GM19455 (cell line): ENCODE measurements around the gene SFXN3.

Experiments
- ATAC-seq: cut with Tn5 transposase; IDR thresholded peaks from one replicate; pipeline ENCODE4 v1.9.1; 2021; ENCODE audit not compliant: unreplicated experiment

SFXN3 gene

DNA sequence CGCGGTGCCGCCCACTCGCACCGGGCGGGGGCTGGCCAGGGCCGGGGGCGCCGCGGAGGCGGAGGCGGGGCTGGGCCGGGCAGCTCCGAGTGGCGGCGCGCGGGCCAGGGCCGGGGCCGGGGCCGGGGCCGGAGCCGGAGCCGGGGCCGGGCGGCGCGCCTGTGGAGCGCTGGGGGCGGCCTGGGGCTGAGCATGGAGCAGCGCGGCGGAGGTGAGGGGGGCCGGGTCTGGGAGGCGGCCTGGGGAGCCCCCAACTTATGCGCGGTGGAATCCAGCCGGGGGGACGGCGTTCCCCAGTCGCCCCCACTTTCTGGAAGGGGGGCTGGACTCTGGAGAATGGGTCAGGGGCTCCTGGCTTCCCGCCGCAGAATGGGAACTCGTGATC, 31.3 kb upstream of the SFXN3 start, which contains the start of gene LZTS2:
LZTS2 (plus strand) TSS at position 67 of the 385 bp plus-strand sequence. CDS start 2,731 bp downstream, outside the sequence.
- ATAC-seq = no peak

DNA sequence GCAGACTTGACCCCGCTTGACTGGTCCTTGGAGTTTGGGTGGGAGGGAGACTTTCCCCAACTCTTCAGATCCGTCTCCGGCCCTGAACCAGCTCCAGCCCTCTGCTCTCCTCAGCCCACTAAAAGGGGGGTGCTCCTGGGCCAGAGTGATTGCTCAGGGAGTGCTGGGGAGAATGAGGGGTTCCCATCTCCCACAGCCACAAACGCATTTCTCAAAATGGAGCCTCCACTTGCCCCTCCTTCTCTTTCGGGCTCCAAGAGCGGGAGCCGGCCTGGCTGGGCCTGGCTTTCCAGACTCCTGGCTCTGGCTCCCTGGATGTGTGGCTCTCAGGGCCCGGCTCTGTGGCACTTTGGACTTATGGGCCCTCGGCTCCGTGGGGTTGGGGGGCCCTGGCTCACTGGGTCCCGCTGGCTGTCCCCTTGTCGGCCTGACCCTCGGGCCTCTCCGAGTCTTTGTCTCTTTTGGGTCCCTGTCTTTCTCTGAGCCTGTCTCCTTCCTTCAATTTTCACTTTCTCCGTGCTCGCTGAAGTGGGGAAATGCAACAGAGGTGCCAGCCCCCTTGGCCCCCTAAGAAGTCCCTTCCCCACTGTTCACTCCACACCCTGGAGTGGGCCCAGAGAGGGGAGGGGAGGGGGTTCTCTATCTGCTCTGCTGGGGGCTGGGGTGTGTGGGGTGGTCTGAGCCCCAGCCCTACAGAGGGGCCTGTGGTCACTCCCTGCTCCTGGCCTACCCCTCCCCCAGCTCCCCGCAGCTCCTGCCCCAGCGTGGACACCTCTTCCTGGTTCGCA, 30.7 kb upstream of the SFXN3 start:
- ATAC-seq = no peak

DNA sequence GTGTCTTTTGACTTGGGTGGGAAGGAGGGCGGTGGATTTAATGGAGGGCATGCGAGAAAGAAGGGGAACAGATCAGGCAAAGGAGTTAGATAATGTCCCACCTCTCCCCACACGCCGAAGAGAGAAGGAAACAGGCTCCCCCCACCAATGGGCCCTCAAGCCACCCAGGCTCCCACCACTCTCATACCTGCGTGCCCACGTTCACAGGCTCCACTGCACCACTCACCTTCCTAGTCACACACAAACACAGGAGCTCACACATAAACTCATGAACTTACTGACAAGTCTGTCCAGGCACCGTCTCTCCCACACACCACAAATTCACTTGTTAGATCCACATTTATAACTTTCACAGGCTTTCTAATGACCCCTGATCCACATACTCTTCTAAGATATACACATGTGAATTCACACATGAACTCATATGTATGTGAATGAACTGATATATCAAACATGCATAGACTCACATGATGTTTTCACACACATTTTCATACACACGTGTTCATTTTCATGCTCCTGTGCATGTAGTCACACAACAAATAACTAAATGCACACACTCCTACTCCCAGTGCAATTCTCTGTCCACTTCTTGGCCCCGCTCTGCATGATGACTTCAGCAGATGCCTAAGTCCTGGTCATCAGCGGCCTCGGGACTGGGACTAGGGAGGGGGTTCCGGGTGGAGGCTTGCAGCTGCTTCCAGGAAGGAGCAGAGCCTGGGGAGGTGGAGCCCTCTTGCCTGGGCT, 29.9 kb upstream of the SFXN3 start:
- ATAC-seq = no peak

DNA sequence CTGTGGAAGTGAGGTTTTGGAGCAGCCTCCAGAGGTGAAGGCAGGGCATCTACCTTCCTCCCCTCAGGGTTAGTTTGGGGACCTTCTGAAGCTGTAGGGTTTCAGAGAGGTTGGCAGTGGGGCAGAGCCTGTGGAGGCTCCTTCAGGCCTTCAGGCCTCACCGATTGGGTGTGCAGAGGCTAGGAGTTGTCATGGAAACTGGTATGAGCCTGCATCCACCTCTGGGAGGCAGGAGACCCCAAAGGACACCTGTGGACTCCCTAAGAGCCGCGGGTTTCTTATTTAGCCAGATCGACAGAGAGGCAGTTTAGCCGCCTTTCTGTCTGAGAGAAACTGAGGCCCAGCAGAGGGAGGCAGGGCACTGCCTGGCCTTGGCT, 29.4 kb upstream of the SFXN3 start:
- ATAC-seq = no peak

DNA sequence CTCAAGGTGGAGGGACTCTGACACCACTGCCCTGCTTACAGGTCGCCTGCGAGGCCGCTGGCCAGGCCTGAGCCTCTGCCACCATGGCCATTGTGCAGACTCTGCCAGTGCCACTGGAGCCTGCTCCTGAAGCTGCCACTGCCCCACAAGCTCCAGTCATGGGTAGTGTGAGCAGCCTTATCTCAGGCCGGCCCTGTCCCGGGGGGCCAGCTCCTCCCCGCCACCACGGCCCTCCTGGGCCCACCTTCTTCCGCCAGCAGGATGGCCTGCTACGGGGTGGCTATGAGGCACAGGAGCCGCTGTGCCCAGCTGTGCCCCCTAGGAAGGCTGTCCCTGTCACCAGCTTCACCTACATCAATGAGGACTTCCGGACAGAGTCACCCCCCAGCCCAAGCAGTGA, 28.6 kb upstream of the SFXN3 start:
- ATAC-seq = no peak

DNA sequence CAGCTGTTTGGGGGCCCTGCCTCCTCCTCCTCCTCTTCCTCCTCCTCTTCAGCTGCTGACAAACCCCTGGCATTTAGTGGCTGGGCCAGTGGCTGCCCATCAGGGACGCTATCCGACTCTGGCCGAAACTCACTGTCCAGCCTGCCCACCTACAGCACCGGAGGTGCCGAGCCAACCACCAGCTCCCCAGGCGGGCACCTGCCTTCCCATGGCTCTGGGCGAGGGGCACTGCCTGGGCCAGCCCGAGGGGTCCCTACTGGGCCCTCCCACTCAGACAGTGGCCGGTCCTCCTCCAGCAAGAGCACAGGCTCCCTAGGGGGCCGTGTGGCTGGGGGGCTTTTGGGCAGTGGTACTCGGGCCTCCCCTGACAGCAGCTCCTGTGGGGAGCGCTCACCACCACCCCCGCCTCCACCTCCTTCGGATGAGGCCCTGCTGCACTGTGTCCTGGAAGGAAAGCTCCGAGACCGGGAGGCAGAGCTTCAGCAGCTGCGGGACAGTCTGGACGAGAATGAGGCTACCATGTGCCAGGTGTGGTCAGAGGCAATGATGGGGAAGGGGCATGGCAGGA, 27.3 kb upstream of the SFXN3 start:
- ATAC-seq = no peak

DNA sequence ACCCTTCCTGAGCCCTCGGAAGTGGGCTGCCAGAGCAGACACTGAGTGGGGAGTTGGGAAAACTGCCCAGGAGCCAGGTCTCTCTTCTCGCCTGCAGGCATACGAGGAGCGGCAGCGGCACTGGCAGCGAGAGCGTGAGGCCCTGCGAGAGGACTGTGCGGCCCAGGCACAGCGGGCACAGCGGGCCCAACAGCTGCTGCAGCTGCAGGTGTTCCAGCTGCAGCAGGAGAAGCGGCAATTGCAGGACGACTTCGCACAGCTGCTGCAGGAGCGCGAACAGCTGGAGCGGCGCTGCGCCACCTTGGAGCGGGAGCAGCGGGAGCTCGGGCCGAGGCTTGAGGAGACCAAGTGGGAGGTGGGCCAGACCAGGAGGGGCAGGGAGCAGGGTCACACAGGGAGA, 25.7 kb upstream of the SFXN3 start:
- ATAC-seq = no peak

DNA sequence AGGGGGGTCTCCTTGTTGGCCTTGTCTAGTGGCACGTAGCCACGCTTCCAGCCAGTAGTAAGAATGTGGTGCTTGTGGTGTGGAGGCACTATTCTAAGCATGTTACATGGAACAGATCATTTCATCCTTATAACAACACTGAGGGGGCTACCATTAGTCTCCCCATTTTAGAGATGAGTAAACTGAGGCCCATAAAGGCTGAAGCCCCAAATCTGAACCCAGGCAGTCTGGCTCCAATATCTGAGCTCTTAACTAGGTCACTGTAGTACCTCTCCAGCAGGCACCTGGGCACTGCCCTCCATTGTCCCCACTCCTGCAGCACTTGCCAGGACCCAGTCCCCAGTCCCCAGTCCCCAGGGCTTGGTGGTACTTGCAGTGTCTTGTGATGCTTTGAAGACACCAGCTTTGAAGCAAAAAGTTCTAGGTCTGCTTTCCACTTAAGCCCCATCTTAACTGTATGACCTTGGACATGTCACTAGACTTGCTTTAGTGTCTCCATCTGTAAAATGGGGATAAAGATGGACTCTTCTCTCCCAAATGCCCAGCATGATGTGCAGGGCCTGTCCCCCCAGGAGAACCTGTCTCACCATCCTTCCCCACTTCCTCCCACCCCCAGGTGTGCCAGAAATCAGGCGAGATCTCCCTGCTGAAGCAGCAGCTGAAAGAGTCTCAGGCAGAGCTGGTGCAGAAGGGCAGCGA, 25.0 kb upstream of the SFXN3 start:
- no peak for ATAC-seq

DNA sequence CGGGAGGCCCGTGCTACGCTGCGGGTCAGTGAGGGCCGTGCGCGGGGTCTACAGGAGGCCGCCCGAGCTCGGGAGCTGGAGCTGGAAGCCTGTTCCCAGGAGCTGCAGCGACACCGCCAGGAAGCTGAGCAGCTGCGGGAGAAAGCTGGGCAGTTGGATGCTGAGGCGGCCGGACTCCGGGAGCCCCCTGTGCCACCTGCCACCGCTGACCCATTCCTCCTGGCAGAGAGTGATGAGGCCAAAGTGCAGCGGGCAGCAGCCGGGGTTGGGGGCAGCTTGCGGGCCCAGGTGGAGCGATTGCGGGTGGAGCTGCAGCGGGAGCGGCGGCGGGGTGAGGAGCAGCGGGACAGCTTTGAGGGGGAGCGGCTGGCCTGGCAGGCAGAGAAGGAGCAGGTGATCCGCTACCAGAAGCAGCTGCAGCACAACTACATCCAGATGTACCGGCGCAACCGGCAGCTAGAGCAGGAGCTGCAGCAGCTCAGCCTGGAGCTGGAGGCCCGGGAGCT, 24.4 kb upstream of the SFXN3 start:
- ATAC-seq = no peak

DNA sequence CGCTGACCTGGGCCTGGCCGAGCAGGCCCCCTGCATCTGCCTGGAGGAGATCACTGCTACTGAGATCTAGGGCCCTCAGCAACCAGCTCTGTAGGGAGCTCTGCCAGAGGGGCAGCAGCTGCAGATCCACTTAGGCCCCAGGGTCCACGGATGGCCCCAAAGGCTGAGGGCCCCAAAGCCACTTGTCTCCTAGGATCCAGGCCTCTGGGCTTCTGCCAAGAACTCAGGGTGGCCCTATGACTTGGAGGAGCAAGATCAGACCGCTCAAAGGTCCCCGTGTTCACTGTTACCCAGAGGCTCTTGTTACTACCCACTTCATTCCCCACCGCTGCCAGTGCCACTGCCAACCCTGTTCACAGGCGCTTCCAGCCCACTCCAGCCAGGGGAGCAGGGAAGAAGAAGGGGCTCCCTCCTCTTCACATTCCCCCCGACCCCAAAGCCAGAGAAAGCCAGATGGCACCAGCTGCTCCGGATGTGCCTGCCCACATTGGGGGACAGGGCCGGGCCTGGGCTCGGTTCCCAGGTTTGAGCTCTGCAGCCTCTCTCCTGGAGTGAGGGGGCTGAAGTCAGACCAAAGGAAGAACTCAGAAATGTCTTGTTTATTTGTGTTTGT, 23.8 kb upstream of the SFXN3 start:
- no peak for ATAC-seq

DNA sequence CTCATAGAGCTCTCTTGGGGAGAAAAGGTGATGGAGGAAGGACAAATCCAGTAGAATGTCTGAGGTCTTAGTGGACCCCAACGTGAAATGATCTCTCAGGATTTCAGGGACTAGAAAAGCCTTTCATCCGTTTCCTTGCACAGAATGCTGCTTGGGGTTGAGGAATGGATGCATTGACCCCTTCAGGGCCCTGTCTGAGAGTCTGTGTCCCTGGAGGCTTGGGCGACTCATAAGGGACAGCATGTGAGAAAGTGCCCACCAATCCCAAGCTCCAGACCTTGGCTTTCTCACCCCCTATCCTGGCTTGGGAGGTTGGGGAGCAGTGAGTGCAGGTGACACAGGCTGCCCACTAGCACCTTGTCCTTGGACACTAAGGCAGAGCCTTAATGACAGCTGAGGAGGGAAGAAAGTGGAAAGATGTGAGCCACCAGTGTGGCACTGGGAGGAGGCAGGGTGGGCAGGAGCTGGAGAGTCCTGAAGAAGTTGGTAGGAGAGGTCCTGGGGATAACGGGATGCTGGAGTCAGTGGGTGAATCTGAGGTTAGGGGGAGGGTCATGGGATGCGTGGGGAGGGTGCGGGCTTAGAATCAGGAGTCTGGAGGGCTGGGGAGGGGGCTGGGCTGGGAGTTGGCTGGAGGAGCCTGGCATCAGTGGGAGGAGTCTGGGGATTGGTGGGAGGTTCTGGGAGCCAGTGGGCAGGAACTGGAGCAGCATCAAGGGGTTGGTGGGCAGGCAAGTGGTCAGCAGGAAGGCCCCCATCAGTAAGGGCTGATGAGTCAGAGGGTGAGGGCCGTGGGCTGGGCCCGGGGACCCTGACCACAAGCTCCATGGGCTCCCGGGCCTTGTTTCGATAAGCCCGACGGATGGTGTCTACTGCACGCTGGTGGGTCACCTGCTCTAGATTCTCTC, 22.9 kb upstream of the SFXN3 start:
- ATAC-seq = no peak

DNA sequence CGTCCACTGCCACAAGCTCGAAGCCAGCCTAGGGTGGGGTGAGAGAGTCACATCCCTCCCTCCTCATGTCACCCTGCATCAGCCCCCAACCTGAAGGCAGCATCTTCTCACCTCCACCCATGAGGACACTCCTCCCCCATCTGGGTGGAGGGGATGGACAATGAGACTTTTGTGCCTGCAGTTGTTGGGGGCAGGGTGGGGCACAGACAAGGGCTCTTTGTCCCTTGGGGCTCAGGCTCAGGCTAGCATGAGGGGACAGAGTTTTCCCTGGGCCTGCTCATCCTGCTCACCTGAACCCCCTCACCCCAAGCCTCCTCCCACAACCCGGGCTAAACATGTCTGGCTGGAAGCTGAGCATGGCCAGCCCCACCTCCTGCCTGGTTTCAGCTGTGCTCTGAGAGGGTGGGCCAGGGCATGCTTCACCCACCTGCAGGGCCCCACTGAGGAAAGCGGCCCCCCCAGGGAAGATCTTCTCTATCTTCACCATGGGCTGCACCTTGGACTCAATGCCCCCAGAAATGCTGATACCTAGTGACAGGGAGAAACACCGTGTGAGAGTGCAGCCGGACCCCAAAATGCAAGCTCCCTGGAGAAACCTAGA, 22.1 kb upstream of the SFXN3 start:
- no peak for ATAC-seq

DNA sequence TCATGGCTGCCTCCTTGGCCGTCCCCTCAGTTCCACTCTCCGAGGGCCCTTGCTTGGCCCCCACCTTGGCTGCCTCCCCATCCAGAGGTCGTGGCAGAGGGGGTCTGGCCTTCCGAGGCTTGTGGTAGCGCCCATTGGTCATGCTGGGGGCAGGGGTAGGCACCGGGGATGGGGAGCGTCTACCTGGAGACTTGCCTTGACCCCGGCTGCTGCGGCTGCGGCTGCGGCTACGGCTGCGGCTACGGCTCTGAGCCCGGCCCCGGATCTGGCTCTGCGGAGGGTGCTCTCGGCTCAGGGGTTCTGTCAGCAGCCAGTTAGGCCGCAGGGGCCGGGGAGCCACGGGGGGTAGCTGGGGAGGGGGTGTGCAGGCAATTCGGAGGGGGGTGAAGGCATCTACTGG, 20.7 kb upstream of the SFXN3 start:
- no peak for ATAC-seq

DNA sequence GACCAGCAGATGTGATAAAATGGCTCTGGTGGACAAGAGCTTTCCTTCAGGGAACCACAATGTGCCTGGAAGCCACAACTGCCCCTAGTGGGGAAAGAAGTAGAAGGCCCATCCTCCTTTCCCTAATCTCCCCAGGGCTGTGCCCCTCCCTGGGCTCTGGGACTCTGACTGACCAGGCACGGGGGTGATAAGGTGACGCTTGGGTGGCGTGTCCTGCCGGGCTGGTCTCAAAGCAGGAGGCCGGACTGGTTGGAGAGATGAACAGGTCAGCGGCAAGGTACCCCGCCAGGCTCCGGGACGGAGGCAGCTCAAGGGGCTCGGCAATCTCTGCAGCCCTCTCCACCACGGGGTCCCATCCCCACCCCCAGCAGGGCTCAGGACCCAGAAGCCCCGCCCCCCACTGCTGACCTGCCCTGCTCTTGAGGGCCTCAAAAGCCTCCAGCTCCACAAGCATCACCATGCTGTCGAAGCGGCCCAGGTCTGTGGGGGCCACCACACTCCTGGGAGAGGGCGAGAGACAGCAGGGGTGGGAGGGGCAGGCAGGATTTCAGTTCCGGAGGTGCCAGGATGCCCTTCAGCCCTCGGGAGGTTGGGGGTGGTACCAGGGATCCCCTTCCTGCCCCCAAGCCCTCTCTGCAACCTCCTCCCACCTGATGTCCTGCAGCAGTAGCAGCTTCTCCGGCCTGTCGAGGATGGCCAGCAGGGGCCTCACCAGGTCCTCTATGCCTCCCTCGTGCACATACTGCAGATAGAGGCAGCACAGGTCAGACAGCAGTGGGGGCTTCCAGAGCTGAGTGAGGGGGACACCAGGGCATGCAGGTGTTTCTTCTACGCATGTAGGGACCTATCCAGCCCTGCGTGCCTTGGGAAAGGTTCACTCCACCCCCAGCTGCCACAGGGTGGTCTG, 19.3 kb upstream of the SFXN3 start:
- ATAC-seq = no peak

DNA sequence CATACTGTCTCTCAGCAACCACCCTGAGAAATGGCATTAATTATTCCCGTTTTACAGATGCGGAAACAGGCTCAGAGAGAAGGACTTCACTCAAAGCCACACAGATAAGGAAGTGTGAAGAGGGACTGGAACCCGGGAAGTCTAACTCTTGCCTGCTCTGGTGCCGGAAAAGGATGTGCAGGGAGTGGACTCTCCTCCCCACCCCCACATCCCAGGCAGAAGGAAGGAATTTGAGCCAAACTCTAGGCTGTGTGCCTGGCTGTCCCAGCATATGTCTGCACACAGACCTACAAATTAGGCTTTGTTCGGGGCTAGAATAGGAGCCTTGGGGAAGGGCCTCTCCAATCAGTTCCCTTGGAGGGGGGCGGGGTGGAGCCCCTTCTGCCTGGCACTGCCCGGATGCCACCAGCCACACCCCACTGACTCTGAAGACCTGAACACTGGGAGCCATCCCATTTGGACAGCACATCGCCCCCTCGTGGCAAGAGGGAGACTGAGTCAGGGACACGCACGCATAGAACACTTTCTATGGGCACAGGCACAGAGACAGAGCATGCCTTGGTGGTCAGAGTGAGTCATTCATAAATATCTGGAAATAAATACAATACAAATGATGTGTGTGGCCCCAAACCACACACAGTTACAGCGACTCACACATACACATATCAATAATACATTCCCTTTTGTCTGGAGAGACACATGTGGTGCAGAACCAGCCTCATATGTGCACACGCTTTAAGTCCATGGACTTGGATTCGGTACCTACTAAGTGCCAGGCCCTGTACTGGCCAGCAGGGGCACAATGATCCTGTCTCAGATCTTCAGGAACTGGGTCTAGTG, 18.3 kb upstream of the SFXN3 start:
- peak; percentile 80 for ATAC-seq

DNA sequence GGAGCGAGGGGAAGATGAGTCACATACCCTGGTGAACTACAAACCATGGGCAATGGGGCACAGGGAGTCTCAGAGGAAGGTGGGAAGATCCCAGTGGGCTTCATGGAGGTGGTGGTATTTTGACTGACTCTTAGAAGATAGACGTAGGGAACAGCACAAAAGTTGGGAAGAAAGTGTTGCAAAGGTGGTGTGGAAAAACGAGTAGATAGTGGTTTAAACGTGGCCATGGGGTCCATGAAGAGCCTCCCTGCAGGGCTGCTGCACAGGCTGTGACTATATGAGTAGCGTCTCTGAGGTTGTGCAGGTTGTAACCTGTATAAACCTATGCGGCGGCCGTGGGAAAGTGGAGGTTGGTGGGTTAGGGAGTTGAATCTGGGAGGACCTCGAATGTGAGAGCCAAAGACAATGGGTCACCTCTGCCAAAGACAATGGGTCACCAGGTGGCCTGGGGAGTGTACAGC, 17.6 kb upstream of the SFXN3 start:
- no peak for ATAC-seq

DNA sequence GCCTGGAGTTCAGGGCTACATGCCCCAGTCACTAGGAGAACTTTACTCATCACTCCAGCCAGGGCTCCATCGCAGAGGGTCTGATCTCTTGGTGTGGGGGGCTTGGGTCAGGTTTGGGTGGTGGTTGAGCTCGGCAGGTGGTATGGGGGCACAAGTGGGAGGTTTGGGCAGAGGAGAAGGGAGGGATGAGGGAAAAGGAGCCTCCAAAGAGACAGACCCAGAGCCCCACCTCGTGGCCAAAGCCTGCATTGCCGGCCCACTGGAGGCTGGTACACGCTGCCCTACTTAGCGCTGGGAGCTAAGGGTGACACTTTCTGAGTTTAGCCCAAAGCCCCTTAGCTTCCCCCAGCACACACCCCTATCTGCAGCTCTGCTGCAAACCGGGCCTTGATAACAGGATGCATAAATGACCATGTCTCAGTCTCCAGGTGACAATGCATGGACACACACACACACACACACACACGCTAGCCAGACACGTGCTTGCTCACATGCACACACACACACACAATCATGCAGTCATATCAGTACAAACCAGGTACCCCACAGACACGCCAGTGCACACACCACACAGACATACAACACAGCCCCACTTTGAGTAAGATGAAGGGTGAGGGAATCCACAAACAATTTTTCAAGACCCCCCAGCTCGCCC, 16.7 kb upstream of the SFXN3 start:
- ATAC-seq = no peak
